ENCODE measurements around the gene CLBA1. TPM values are rescaled to one million over a fixed set of nuclear protein-coding genes. Genes with fewer than 3 reads are reported as not detected.
"Not testable (repeated sequence)": the region's sequence is repeated elsewhere in the genome, so short reads cannot be mapped to it uniquely, and the experiment has no call there.

CLBA1 gene
- total RNA-seq, 3 donors from 2014 or later: 4.5 to 17.0 (median 8.8) TPM

DNA sequence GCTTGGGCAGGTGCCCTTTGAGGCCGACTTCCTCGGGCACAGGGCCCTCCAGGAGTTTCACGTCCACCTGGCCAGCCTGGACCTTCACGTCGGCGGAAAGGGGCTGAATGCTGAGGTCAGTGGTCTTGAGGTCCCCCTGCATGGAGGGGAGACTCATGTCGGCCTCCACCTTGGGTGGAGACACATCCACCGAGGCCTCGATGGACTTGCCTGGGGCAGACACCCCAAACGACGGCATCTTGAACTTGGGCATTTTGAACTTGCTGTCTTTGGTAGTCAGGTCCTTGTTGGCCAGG is 36.9 kb upstream of the CLBA1 start:
- no peaks in the 10 kb centered on the region for H3K9me3 ChIP-seq
- H3K4me1 ChIP-seq: no peaks in the 10 kb centered on the region
- H3K36me3 ChIP-seq: no peaks in the 10 kb centered on the region
- TF ChIP-seq POLR2AphosphoS5 (IDR thresholded peaks at IDR 0.05) (no peak), POLR2A (IDR thresholded peaks at IDR 0.05) (no peak)
- TF ChIP-seq, protein P1, sequence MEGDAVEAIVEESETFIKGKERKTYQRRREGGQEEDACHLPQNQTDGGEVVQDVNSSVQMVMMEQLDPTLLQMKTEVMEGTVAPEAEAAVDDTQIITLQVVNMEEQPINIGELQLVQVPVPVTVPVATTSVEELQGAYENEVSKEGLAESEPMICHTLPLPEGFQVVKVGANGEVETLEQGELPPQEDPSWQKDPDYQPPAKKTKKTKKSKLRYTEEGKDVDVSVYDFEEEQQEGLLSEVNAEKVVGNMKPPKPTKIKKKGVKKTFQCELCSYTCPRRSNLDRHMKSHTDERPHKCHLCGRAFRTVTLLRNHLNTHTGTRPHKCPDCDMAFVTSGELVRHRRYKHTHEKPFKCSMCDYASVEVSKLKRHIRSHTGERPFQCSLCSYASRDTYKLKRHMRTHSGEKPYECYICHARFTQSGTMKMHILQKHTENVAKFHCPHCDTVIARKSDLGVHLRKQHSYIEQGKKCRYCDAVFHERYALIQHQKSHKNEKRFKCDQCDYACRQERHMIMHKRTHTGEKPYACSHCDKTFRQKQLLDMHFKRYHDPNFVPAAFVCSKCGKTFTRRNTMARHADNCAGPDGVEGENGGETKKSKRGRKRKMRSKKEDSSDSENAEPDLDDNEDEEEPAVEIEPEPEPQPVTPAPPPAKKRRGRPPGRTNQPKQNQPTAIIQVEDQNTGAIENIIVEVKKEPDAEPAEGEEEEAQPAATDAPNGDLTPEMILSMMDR (IDR thresholded peaks at IDR 0.05): no peak
- no peaks in the 10 kb centered on the region for H3K27me3 ChIP-seq
- intact Hi-C loops (cut with DNase I; ENCODE audit: low total_unique reads): no loop called here
- no peak for DNase-seq (ENCODE audit: low spot score in 2 of 2)
- no peak overlapping the region for H3K4me3 ChIP-seq
- no peak overlapping the region for H3K27ac ChIP-seq

GRCh38 chr14:104949406-104949955 is 36.1 kb upstream of the CLBA1 start:
- H3K36me3 ChIP-seq; H3K4me3 ChIP-seq; DNase-seq (ENCODE audit: low spot score in 2 of 2); H3K27me3 ChIP-seq; H3K4me1 ChIP-seq; H3K9me3 ChIP-seq; intact Hi-C loops (cut with DNase I; ENCODE audit: low total_unique reads); H3K27ac ChIP-seq: not testable (repeated sequence)

- H3K36me3 ChIP-seq: no peaks in the 10 kb centered on the region
- H3K27ac ChIP-seq: no peak overlapping the region
- intact Hi-C loops (cut with DNase I; ENCODE audit: low total_unique reads): no loop called here
- TF ChIP-seq, protein P1 (IDR thresholded peaks at IDR 0.05): no peak
- TF ChIP-seq POLR2A (IDR thresholded peaks at IDR 0.05) (no peak), POLR2AphosphoS5 (IDR thresholded peaks at IDR 0.05) (no peak)
- H3K4me3 ChIP-seq: no peak overlapping the region
- H3K4me1 ChIP-seq: no peaks in the 10 kb centered on the region
- no peaks in the 10 kb centered on the region for H3K9me3 ChIP-seq
- no peak for DNase-seq (ENCODE audit: low spot score in 2 of 2)
- H3K27me3 ChIP-seq: no peaks in the 10 kb centered on the region
Observed at GRCh38 chr14:104950021-104950420, 35.6 kb upstream of the CLBA1 start.

DNA sequence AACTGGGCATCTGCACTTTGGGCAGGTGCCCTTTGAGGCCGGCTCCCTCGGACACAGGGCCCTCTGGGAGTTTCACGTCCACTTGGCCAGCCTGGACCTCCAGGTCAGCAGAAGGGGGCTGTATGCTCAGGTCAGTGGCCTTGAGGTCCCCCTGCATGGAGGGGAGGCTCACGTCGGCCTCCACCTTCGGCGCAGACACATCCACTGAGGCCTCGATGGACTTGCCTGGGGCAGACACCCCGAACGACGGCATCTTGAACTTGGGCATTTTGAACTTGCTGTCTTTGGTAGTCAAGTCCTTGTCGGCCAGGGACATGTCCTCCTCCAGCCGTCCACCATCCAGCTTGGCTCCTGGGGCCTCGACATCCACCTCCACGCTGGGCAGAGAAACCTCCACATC is 34.9 kb upstream of the CLBA1 start:
- H3K36me3 ChIP-seq; H3K27me3 ChIP-seq; intact Hi-C loops (cut with DNase I; ENCODE audit: low total_unique reads); H3K4me3 ChIP-seq; H3K4me1 ChIP-seq; H3K27ac ChIP-seq; DNase-seq (ENCODE audit: low spot score in 2 of 2); H3K9me3 ChIP-seq: not testable (repeated sequence)

- not testable (repeated sequence) for H3K4me3 ChIP-seq; H3K27ac ChIP-seq; H3K36me3 ChIP-seq; H3K4me1 ChIP-seq; H3K9me3 ChIP-seq; H3K27me3 ChIP-seq; DNase-seq (ENCODE audit: low spot score in 2 of 2)
- intact Hi-C loops (cut with DNase I; ENCODE audit: low total_unique reads): loop anchor here (2.0 kb wide), 1 partner anchor 15 kb away; no protein-coding TSS in a partner anchor
Observed at GRCh38 chr14:104951863-104952657, 33.5 kb upstream of the CLBA1 start.

- DNase-seq (ENCODE audit: low spot score in 2 of 2): no peak
- Histone ChIP-seq H3K27ac (no peak overlapping the region), H3K9me3 (no peaks in the 10 kb centered on the region), H3K36me3 (no peaks in the 10 kb centered on the region), H3K27me3 (no peaks in the 10 kb centered on the region), H3K4me3 (no peak overlapping the region), H3K4me1 (no peaks in the 10 kb centered on the region)
- TF ChIP-seq POLR2A (IDR thresholded peaks at IDR 0.05) (no peak), POLR2AphosphoS5 (IDR thresholded peaks at IDR 0.05) (no peak)
- TF ChIP-seq, protein P1 (IDR thresholded peaks at IDR 0.05): no peak
- intact Hi-C loops (cut with DNase I; ENCODE audit: low total_unique reads): loop anchor here (2.0 kb wide), 1 partner anchor 14 kb away; no protein-coding TSS in a partner anchor
Observed at GRCh38 chr14:104953097-104953496, 32.5 kb upstream of the CLBA1 start.
